MM.1S (cell line): ENCODE data around the gene RAB10.
"Not testable (repeated sequence)": the region's sequence is repeated elsewhere in the genome, so short reads cannot be mapped to it uniquely, and the experiment has no call there.

ENCODE experiments used
- EZH2phosphoT487 ChIP-seq: fragments of 300-600 bp; sonication (generic); IDR thresholded peaks from 2 replicates; pipeline ENCODE4 v1.6.1; 2018; ENCODE audit warnings: antibody characterized with exemption, low read length
- TF ChIP-seq, protein P1 (sequence below): fragments of 300-600 bp; sonication (generic); IDR thresholded peaks from 2 replicates; pipeline ENCODE4 v1.5.1; 2016; ENCODE audit warnings: antibody characterized with exemption, low read length, mixed read lengths

DNA sequence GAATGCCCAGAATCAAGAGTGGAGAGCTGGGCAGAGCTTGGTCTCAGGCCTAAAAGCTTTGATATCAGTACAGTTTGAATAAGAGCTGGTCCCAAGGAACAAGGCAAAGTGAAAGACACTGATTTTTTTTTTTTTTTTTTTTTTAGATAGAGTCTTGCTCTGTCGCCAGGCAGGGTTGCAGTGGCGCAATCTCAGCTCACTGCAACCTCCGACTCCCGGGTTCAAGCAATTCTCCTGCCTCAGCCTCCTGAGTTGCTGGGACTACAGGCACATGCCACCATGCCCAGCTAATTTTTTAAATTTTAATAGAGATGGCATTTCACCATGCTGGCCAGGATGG is 17.2 kb upstream of the RAB10 start:
- not testable (repeated sequence) for TF ChIP-seq EZH2phosphoT487
- TF ChIP-seq, protein P1, sequence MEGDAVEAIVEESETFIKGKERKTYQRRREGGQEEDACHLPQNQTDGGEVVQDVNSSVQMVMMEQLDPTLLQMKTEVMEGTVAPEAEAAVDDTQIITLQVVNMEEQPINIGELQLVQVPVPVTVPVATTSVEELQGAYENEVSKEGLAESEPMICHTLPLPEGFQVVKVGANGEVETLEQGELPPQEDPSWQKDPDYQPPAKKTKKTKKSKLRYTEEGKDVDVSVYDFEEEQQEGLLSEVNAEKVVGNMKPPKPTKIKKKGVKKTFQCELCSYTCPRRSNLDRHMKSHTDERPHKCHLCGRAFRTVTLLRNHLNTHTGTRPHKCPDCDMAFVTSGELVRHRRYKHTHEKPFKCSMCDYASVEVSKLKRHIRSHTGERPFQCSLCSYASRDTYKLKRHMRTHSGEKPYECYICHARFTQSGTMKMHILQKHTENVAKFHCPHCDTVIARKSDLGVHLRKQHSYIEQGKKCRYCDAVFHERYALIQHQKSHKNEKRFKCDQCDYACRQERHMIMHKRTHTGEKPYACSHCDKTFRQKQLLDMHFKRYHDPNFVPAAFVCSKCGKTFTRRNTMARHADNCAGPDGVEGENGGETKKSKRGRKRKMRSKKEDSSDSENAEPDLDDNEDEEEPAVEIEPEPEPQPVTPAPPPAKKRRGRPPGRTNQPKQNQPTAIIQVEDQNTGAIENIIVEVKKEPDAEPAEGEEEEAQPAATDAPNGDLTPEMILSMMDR: not testable (repeated sequence)
